HEK293 (cell line): ENCODE data around the gene SYTL3.
"Not testable (repeated sequence)": the region's sequence is repeated elsewhere in the genome, so short reads cannot be mapped to it uniquely, and the experiment has no call there.

Experiments
- CTCF ChIA-PET: fragments of 350-600 bp; formaldehyde crosslinking; extraction: SDS; loops from one replicate; lab custom pipeline; 2021; ENCODE audit warnings: antibody characterized with exemption; lab: Yijun Ruan, JAX
- POLR2A ChIA-PET: fragments of 300-600 bp; formaldehyde crosslinking; extraction: SDS; loops from one replicate; lab custom pipeline; 2020; ENCODE audit warnings: antibody characterized with exemption, inconsistent platforms; lab: Yijun Ruan, JAX
- H3K27ac ChIP-seq: fragments of 200-500 bp; sonication (Bioruptor generic); 2 replicates; pipeline ENCODE4 v1.5.1; 2014; ENCODE audit warnings: low read depth, low read length, control low read depth, inconsistent platforms; ENCODE audit errors: extremely low read depth
- H3K36me3 ChIP-seq, 2 experiments: fragments of 200-500 bp in 1 of 2; sonication (Bioruptor generic) in 1 of 2; 1 replicate in 1 of 2; 2 replicates in 1 of 2; pipeline ENCODE4 v1.5.1; 2014 to 2017; ENCODE audit warnings: inconsistent platforms in 2 of 2, low read length in 2 of 2; ENCODE audit not compliant: control insufficient read depth in 2 of 2, insufficient read depth in 1 of 2
- H3K4me1 ChIP-seq: fragments of 200-500 bp; sonication (Bioruptor generic); 2 replicates; pipeline ENCODE4 v1.5.1; 2014; ENCODE audit warnings: mild to moderate bottlenecking, low read length, inconsistent platforms; ENCODE audit not compliant: control insufficient read depth, insufficient read depth
- H3K4me3 ChIP-seq: 2 replicates; pipeline ENCODE4 v1.5.1; 2011; ENCODE audit warnings: low read depth, mild to moderate bottlenecking, control low read depth, low read length, moderate library complexity
- H3K9me3 ChIP-seq: fragments of 200-500 bp; sonication (Bioruptor generic); 2 replicates; pipeline ENCODE4 v1.5.1; 2014; ENCODE audit warnings: low read depth, low read length, inconsistent platforms; ENCODE audit not compliant: control insufficient read depth, insufficient read depth
- BCL11A ChIP-seq: fragments of 450-650 bp; formaldehyde crosslinking; IDR thresholded peaks from 2 replicates; pipeline ENCODE4 v1.5.1; 2016; ENCODE audit warnings: low read depth, missing biosample characterization, missing genetic modification characterization
- GFI1B ChIP-seq: fragments of 450-650 bp; formaldehyde crosslinking; IDR thresholded peaks from 2 replicates; pipeline ENCODE4 v1.5.1; 2016; ENCODE audit warnings: missing biosample characterization, missing genetic modification characterization
- RBAK ChIP-seq: fragments of 450-650 bp; formaldehyde crosslinking; IDR thresholded peaks from 2 replicates; pipeline ENCODE4 v1.5.1; 2016; ENCODE audit warnings: missing biosample characterization, missing genetic modification characterization
- ZFP41 ChIP-seq: fragments of 450-650 bp; formaldehyde crosslinking; IDR thresholded peaks from 2 replicates; pipeline ENCODE4 v1.5.1; 2016; ENCODE audit warnings: missing biosample characterization, missing genetic modification characterization, borderline replicate concordance
- ZNF10 ChIP-seq: fragments of 450-650 bp; formaldehyde crosslinking; IDR thresholded peaks from 2 replicates; pipeline ENCODE4 v1.5.1; 2017; ENCODE audit warnings: missing biosample characterization, missing genetic modification characterization
- ZNF146 ChIP-seq: fragments of 450-650 bp; formaldehyde crosslinking; IDR thresholded peaks from 2 replicates; pipeline ENCODE4 v1.5.1; 2016; ENCODE audit warnings: missing biosample characterization, missing genetic modification characterization
- ZNF157 ChIP-seq: fragments of 450-650 bp; formaldehyde crosslinking; IDR thresholded peaks from 2 replicates; pipeline ENCODE4 v1.5.1; 2016; ENCODE audit warnings: missing biosample characterization, missing genetic modification characterization
- ZNF169 ChIP-seq: fragments of 450-650 bp; formaldehyde crosslinking; IDR thresholded peaks from 2 replicates; pipeline ENCODE4 v1.5.1; 2016; ENCODE audit warnings: missing biosample characterization, missing genetic modification characterization
- ZNF184 ChIP-seq: fragments of 450-650 bp; IDR thresholded peaks from 2 replicates; pipeline ENCODE4 v1.5.1; 2018; ENCODE audit warnings: missing biosample characterization, mild to moderate bottlenecking, missing genetic modification characterization
- ZNF223 ChIP-seq: fragments of 450-650 bp; formaldehyde crosslinking; IDR thresholded peaks from 2 replicates; pipeline ENCODE4 v1.5.1; 2016; ENCODE audit warnings: missing biosample characterization, missing genetic modification characterization
- ZNF311 ChIP-seq: fragments of 450-650 bp; formaldehyde crosslinking; IDR thresholded peaks from 2 replicates; pipeline ENCODE4 v1.5.1; 2017; ENCODE audit warnings: missing biosample characterization, missing genetic modification characterization, borderline replicate concordance
- ZNF600 ChIP-seq: fragments of 450-650 bp; formaldehyde crosslinking; IDR thresholded peaks from 2 replicates; pipeline ENCODE4 v1.5.1; 2016; ENCODE audit warnings: missing biosample characterization, missing genetic modification characterization
- ZNF701 ChIP-seq: fragments of 450-650 bp; formaldehyde crosslinking; IDR thresholded peaks from 2 replicates; pipeline ENCODE4 v1.5.1; 2016; ENCODE audit warnings: missing biosample characterization, missing genetic modification characterization
- ZNF777 ChIP-seq: fragments of 450-650 bp; formaldehyde crosslinking; IDR thresholded peaks from 2 replicates; pipeline ENCODE4 v1.5.1; 2017; ENCODE audit warnings: missing biosample characterization, missing genetic modification characterization, borderline replicate concordance
- ZNF791 ChIP-seq: fragments of 450-650 bp; formaldehyde crosslinking; IDR thresholded peaks from 2 replicates; pipeline ENCODE4 v1.5.1; 2016; ENCODE audit warnings: missing biosample characterization, missing genetic modification characterization
- ZNF830 ChIP-seq: fragments of 450-650 bp; IDR thresholded peaks from 2 replicates; pipeline ENCODE4 v1.5.0; 2018; ENCODE audit warnings: missing biosample characterization, missing genetic modification characterization, low read depth, mild to moderate bottlenecking, moderate library complexity
- ZNF843 ChIP-seq: fragments of 450-650 bp; formaldehyde crosslinking; IDR thresholded peaks from 2 replicates; pipeline ENCODE4 v1.5.1; 2016; ENCODE audit warnings: missing biosample characterization, missing genetic modification characterization
- ZSCAN30 ChIP-seq: fragments of 450-650 bp; IDR thresholded peaks from 2 replicates; pipeline ENCODE4 v1.5.1; 2018; ENCODE audit warnings: missing biosample characterization, mild to moderate bottlenecking, missing genetic modification characterization, moderate library complexity
- TF ChIP-seq, protein P1 (sequence below): fragments of 450-650 bp; formaldehyde crosslinking; IDR thresholded peaks from 2 replicates; pipeline ENCODE4 v1.5.1; 2016; ENCODE audit warnings: missing biosample characterization, missing genetic modification characterization
- TF ChIP-seq, protein P2 (sequence below): fragments of 450-650 bp; formaldehyde crosslinking; IDR thresholded peaks from 2 replicates; pipeline ENCODE4 v1.5.1; 2016; ENCODE audit warnings: missing biosample characterization, missing genetic modification characterization
- TF ChIP-seq, protein P3 (sequence below): fragments of 450-650 bp; formaldehyde crosslinking; IDR thresholded peaks from 2 replicates; pipeline ENCODE4 v1.5.1; 2016; ENCODE audit warnings: missing biosample characterization, missing genetic modification characterization
- TF ChIP-seq, protein P4 (sequence below): fragments of 450-650 bp; formaldehyde crosslinking; IDR thresholded peaks from 2 replicates; pipeline ENCODE4 v1.5.1; 2017; ENCODE audit warnings: missing biosample characterization, missing genetic modification characterization
- TF ChIP-seq, protein P5 (sequence below): fragments of 450-650 bp; formaldehyde crosslinking; IDR thresholded peaks from 2 replicates; pipeline ENCODE4; 2016; ENCODE audit warnings: missing biosample characterization, missing genetic modification characterization

The SYTL3 gene

DNA sequence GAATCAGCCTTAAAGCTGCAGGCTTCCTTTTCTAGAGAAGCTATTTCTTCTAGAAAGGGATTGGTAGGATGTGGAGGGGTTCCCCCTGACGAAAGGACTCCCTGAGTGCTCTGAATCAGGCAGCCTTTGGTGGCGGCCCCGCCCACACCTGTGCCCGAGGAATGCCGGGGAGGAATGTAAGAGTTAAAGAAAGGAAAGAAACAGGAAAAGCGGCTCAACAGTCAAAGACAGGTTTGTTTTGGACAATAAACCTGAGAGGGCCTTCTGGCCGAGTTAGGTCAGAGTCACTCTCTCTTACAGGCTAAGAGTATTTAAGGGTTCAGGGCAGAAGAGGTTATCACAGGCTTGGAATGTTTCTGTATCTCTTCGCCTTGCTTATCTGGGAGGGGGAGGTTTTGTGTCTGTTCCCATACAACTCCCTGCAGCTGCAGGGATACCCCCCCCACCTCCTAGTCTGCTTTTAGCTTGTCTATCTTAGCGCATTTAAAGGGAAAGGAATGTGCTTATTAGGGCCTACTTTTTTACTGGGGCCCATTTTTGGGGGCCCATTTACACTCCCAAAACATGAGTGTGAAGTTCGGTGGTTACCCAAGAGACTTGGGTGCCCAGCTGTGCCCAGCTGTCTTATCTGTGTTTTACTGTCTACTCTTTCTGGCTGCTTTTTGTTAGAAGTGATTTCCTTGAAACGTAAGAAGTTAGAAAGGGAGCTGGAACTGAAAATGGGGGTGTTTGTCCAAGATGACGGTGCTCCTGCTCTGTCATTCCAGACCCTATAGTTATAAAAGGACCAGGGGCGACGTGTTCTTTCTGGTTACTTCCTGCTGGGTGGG is 38.1 kb upstream of the SYTL3 start:
- CTCF ChIA-PET: interaction anchor here (0.6 to 1.6 kb wide), 2 partner anchors 391 to 412 kb away, joined by 5 to 9 read pairs; no protein-coding TSS in a partner anchor
- POLR2A ChIA-PET: no interaction called here
- H3K36me3 ChIP-seq: peaks cover 11 to 88% of the 10 kb centered on the region in 2 experiments; a peak in 2 of 3 replicates

DNA sequence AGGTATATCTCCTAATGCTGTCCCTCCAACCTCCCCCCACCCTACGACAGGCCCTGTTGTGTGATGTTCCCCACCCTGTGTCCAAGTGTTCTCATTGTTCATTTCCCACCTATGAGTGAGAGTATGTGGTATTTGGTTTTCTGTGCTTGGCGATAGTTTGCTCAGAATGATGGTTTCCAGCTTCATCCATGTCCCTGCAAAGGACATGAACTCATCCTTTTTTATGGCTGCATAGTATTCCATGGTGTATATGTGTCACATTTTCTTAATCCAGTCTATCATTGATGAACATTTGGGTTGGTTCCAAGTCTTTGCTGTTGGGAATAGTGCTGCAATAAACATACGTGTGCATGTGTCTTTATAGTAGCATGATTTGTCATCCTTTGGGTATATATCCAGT is 35.2 kb upstream of the SYTL3 start:
- H3K4me3 ChIP-seq, POLR2A ChIA-PET, CTCF ChIA-PET, H3K27ac ChIP-seq, H3K4me1 ChIP-seq, H3K9me3 ChIP-seq: not testable (repeated sequence)
- H3K36me3 ChIP-seq: peaks cover 6 to 65% of the 10 kb centered on the region in 2 experiments; a peak in 2 of 3 replicates
- TF ChIP-seq, protein P1, sequence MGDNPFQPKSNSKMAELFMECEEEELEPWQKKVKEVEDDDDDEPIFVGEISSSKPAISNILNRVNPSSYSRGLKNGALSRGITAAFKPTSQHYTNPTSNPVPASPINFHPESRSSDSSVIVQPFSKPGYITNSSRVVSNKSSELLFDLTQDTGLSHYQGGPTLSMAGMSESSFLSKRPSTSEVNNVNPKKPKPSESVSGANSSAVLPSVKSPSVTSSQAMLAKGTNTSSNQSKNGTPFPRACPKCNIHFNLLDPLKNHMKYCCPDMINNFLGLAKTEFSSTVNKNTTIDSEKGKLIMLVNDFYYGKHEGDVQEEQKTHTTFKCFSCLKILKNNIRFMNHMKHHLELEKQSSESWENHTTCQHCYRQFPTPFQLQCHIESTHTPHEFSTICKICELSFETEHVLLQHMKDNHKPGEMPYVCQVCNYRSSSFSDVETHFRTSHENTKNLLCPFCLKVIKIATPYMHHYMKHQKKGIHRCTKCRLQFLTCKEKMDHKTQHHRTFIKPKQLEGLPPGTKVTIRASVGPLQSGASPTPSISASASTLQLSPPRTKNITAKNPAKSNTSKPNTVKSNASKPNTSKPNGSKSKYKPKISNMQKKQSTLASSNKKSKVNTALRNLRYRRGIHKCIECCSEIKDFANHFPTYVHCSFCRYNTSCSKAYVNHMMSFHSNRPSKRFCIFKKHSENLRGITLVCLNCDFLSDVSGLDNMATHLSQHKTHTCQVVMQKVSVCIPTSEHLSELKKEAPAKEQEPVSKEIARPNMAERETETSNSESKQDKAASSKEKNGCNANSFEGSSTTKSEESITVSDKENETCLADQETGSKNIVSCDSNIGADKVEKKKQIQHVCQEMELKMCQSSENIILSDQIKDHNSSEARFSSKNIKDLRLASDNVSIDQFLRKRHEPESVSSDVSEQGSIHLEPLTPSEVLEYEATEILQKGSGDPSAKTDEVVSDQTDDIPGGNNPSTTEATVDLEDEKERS (tag by site-specific recombination): peak; percentile 62; the same call in 1 of the 2 replicates
- TF ChIP-seq, protein P2, sequence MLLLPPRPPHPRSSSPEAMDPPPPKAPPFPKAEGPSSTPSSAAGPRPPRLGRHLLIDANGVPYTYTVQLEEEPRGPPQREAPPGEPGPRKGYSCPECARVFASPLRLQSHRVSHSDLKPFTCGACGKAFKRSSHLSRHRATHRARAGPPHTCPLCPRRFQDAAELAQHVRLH (tag by site-specific recombination): peak; percentile 84
- TF ChIP-seq ZNF146: peak; percentile 98

More for the DNA sequence above, 38.1 kb upstream of the SYTL3 start:
- Histone ChIP-seq H3K27ac (no peak overlapping the region), H3K9me3 (no peaks in the 10 kb centered on the region), H3K4me3 (no peak overlapping the region), H3K4me1 (no peaks in the 10 kb centered on the region)
- TF ChIP-seq, protein P3, sequence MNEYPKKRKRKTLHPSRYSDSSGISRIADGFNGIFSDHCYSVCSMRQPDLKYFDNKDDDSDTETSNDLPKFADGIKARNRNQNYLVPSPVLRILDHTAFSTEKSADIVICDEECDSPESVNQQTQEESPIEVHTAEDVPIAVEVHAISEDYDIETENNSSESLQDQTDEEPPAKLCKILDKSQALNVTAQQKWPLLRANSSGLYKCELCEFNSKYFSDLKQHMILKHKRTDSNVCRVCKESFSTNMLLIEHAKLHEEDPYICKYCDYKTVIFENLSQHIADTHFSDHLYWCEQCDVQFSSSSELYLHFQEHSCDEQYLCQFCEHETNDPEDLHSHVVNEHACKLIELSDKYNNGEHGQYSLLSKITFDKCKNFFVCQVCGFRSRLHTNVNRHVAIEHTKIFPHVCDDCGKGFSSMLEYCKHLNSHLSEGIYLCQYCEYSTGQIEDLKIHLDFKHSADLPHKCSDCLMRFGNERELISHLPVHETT (tag by site-specific recombination): no peak
- TF ChIP-seq, protein P4, sequence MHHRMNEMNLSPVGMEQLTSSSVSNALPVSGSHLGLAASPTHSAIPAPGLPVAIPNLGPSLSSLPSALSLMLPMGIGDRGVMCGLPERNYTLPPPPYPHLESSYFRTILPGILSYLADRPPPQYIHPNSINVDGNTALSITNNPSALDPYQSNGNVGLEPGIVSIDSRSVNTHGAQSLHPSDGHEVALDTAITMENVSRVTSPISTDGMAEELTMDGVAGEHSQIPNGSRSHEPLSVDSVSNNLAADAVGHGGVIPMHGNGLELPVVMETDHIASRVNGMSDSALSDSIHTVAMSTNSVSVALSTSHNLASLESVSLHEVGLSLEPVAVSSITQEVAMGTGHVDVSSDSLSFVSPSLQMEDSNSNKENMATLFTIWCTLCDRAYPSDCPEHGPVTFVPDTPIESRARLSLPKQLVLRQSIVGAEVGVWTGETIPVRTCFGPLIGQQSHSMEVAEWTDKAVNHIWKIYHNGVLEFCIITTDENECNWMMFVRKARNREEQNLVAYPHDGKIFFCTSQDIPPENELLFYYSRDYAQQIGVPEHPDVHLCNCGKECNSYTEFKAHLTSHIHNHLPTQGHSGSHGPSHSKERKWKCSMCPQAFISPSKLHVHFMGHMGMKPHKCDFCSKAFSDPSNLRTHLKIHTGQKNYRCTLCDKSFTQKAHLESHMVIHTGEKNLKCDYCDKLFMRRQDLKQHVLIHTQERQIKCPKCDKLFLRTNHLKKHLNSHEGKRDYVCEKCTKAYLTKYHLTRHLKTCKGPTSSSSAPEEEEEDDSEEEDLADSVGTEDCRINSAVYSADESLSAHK (tag by site-specific recombination): no peak
- TF ChIP-seq ZNF184 (tag by site-specific recombination) (no peak), ZNF830 (tag by site-specific recombination) (no peak), ZNF600 (tag by site-specific recombination) (no peak), ZNF701 (no peak), ZNF311 (tag by site-specific recombination) (no peak), ZNF843 (no peak), ZNF777 (tag by site-specific recombination) (no peak), ZNF157 (tag by site-specific recombination) (no peak), ZNF791 (tag by site-specific recombination) (no peak), RBAK (no peak), BCL11A (tag by site-specific recombination) (no peak), ZFP41 (no peak), ZNF10 (tag by site-specific recombination) (no peak), ZNF169 (no peak), ZSCAN30 (tag by site-specific recombination) (no peak), GFI1B (tag by site-specific recombination) (no peak), ZNF223 (tag by site-specific recombination) (no peak)
- TF ChIP-seq, protein P5, sequence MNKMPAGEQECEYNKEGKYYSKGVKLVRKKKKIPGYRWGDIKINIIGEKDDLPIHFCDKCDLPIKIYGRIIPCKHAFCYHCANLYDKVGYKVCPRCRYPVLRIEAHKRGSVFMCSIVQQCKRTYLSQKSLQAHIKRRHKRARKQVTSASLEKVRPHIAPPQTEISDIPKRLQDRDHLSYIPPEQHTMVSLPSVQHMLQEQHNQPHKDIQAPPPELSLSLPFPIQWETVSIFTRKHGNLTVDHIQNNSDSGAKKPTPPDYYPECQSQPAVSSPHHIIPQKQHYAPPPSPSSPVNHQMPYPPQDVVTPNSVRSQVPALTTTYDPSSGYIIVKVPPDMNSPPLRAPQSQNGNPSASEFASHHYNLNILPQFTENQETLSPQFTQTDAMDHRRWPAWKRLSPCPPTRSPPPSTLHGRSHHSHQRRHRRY (tag by site-specific recombination): no peak

DNA sequence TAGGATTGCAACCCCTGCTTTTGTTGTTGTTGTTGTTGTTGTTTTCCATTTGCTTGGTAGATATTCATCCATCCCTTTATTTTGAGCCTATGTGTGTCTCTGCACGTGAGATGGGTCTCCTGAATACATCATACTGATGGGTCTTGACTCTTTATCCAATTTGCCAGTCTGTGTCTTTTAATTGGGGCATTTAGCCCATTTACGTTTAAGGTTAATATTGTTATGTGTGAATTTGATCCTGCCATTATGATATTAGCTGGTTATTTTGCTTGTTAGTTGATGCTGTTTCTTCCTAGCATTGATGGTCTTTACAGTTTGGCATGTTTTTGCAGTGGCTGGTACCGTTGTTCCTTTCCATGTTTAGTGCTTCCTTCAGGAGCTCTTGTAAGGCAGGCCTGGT is 31.6 kb upstream of the SYTL3 start:
- POLR2A ChIA-PET, CTCF ChIA-PET: not testable (repeated sequence)
- H3K36me3 ChIP-seq: peaks cover 11 to 62% of the 10 kb centered on the region in 2 experiments; a peak in 2 of 3 replicates

More for the DNA sequence above, 31.6 kb upstream of the SYTL3 start:
- not testable (repeated sequence) for H3K27ac ChIP-seq, H3K9me3 ChIP-seq, H3K4me3 ChIP-seq, H3K4me1 ChIP-seq
